Breast epithelium (tissue), 3 donors: ENCODE data around the gene PDZRN3.

ENCODE experiments used
- POLR2A ChIP-seq: fragments of 450-650 bp; IDR thresholded peaks from one replicate; pipeline ENCODE4 v1.6.1; 2016; ENCODE audit warnings: antibody characterized with exemption, mild to moderate bottlenecking, moderate library complexity
- POLR2AphosphoS5 ChIP-seq, 3 donors: sonication (generic); formaldehyde crosslinking; IDR thresholded peaks; one replicate each; pipeline ENCODE4 v1.6.1; 2017; ENCODE audit warnings: antibody characterized with exemption in 3 of 3
- TF ChIP-seq, protein P1 (sequence below), 3 donors: fragments of 450-650 bp; IDR thresholded peaks; one replicate each; pipeline ENCODE4 v1.5.1; 2016 to 2017; ENCODE audit warnings: antibody characterized with exemption in 3 of 3, mild to moderate bottlenecking in 3 of 3, moderate library complexity in 3 of 3

DNA sequence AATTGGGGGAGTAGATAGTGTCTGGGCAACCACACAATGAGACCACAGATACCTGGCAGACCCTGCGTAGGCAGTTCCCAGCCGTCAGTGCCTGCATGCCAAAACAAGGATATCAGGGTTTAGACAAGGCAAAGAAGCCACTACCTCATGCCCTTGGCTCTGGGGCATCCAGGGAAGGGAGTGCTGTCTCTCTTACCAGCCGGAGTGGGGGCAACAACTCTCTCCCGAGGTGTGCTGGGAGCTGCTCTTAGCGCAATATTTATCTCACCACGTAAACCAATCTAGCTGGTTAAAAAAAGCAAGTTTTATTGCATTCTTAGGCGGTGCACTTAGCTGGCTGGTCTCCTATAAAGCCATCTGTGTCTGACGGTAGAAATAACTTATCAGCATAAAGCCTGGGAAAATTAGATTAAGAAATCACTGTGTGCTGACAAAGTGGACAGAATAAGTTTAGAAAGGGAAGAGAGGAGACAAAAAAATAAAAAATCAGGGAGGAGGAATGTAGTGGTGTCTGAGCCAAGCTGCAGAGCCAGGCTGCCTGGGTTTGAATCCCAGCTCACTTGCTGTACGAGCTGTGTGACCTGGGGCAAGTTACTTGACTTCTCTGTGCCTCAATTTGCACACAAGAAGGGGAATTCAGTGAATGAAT is 273.2 kb downstream of the PDZRN3 start:
- TF ChIP-seq, protein P1, sequence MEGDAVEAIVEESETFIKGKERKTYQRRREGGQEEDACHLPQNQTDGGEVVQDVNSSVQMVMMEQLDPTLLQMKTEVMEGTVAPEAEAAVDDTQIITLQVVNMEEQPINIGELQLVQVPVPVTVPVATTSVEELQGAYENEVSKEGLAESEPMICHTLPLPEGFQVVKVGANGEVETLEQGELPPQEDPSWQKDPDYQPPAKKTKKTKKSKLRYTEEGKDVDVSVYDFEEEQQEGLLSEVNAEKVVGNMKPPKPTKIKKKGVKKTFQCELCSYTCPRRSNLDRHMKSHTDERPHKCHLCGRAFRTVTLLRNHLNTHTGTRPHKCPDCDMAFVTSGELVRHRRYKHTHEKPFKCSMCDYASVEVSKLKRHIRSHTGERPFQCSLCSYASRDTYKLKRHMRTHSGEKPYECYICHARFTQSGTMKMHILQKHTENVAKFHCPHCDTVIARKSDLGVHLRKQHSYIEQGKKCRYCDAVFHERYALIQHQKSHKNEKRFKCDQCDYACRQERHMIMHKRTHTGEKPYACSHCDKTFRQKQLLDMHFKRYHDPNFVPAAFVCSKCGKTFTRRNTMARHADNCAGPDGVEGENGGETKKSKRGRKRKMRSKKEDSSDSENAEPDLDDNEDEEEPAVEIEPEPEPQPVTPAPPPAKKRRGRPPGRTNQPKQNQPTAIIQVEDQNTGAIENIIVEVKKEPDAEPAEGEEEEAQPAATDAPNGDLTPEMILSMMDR (IDR thresholded peaks at IDR 0.05), result no peak
- TF ChIP-seq POLR2A, result no peak
- TF ChIP-seq POLR2AphosphoS5 (IDR thresholded peaks at IDR 0.05), result no peak
